ENCODE data around the gene NSRP1.

- TF ChIP-seq EZH2 (IDR thresholded peaks at IDR 0.05; ENCODE audit: borderline replicate concordance, insufficient read depth, low read length, poor library complexity, severe bottlenecking) (no peak), MXI1 (conservative IDR thresholded peaks at IDR 0.05; ENCODE audit: poor library complexity, severe bottlenecking) (no peak), POLR2AphosphoS5 (IDR thresholded peaks at IDR 0.05) (no peak), RAD21 (conservative IDR thresholded peaks at IDR 0.05) (no peak)
- TF ChIP-seq, protein P1, sequence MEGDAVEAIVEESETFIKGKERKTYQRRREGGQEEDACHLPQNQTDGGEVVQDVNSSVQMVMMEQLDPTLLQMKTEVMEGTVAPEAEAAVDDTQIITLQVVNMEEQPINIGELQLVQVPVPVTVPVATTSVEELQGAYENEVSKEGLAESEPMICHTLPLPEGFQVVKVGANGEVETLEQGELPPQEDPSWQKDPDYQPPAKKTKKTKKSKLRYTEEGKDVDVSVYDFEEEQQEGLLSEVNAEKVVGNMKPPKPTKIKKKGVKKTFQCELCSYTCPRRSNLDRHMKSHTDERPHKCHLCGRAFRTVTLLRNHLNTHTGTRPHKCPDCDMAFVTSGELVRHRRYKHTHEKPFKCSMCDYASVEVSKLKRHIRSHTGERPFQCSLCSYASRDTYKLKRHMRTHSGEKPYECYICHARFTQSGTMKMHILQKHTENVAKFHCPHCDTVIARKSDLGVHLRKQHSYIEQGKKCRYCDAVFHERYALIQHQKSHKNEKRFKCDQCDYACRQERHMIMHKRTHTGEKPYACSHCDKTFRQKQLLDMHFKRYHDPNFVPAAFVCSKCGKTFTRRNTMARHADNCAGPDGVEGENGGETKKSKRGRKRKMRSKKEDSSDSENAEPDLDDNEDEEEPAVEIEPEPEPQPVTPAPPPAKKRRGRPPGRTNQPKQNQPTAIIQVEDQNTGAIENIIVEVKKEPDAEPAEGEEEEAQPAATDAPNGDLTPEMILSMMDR (IDR thresholded peaks at IDR 0.05; ENCODE audit: poor library complexity, severe bottlenecking) = no peak
Measured at GRCh38 chr17:30124273-30124796, 7.7 kb downstream of the NSRP1 start.

Data from neural cell (in vitro differentiated cells).